ENCODE measurements around the gene NOTCH3. TPM values are rescaled to one million over a fixed set of nuclear protein-coding genes. Genes with fewer than 3 reads are reported as not detected.

Gene NOTCH3
- total and polyA plus RNA-seq, 3 donors from 2014 or later = 11.4 to 16.8 (median 16.1) TPM

GRCh38 chr19:15245370-15246197 is 44.8 kb upstream of the NOTCH3 start:
- DNase-seq = no peak
- TF ChIP-seq CTCF (IDR thresholded peaks at IDR 0.05) = no peak
- TF ChIP-seq POLR2A (IDR thresholded peaks at IDR 0.05) = no peak
- Histone ChIP-seq H3K4me1 (peaks cover 43% of the 10 kb centered on the region), H3K27ac (peak overlapping the region in 1 of 2 donors; percentile 21), H3K9me3 (no peaks in the 10 kb centered on the region), H3K4me3 (no peak overlapping the region), H3K36me3 (ENCODE audit: low read depth, missing control alignments) (peaks cover 3% of the 10 kb centered on the region), H3K27me3 (no peaks in the 10 kb centered on the region)
- intact Hi-C loops (cut with DNase I; ENCODE audit: low total_unique reads) = no loop called here
- WGBS, 2 donors = 89 to 90% methylated on average over 13 to 20 of the region's 20 CpGs

- Histone ChIP-seq H3K4me1 (peaks cover 35% of the 10 kb centered on the region), H3K9me3 (no peaks in the 10 kb centered on the region), H3K27ac (no peak overlapping the region), H3K36me3 (ENCODE audit: low read depth, missing control alignments) (peaks cover 3% of the 10 kb centered on the region), H3K27me3 (no peaks in the 10 kb centered on the region), H3K4me3 (no peak overlapping the region)
- TF ChIP-seq CTCF (IDR thresholded peaks at IDR 0.05) (no peak), POLR2A (IDR thresholded peaks at IDR 0.05) (no peak)
- intact Hi-C loops (cut with DNase I; ENCODE audit: low total_unique reads) = no loop called here
- WGBS, 2 donors = 65 to 66% methylated on average over 7 of the region's 7 CpGs
- no peak for DNase-seq
Measured at GRCh38 chr19:15244808-15245207, 44.0 kb upstream of the NOTCH3 start.

GRCh38 chr19:15244106-15244803 is 43.5 kb upstream of the NOTCH3 start:
- peaks cover 3% of the 10 kb centered on the region for H3K36me3 ChIP-seq (ENCODE audit: low read depth, missing control alignments)
- H3K4me1 ChIP-seq = peaks cover 29% of the 10 kb centered on the region
- intact Hi-C loops (cut with DNase I; ENCODE audit: low total_unique reads) = no loop called here
- no peaks in the 10 kb centered on the region for H3K9me3 ChIP-seq
- no peak for DNase-seq
- WGBS, 2 donors = 82 to 85% methylated on average over 21 to 24 of the region's 24 CpGs
- H3K4me3 ChIP-seq = no peak overlapping the region
- TF ChIP-seq POLR2A (IDR thresholded peaks at IDR 0.05) (no peak), CTCF (IDR thresholded peaks at IDR 0.05) (no peak)
- no peaks in the 10 kb centered on the region for H3K27me3 ChIP-seq
- no peak overlapping the region for H3K27ac ChIP-seq

GRCh38 chr19:15243236-15243957 is 42.6 kb upstream of the NOTCH3 start:
- intact Hi-C loops (cut with DNase I; ENCODE audit: low total_unique reads) = no loop called here
- DNase-seq = no peak
- TF ChIP-seq CTCF (IDR thresholded peaks at IDR 0.05) (no peak), POLR2A (IDR thresholded peaks at IDR 0.05) (no peak)
- H3K27ac ChIP-seq = no peak overlapping the region
- H3K9me3 ChIP-seq = no peaks in the 10 kb centered on the region
- no peak overlapping the region for H3K4me3 ChIP-seq
- peaks cover 7% of the 10 kb centered on the region for H3K36me3 ChIP-seq (ENCODE audit: low read depth, missing control alignments)
- no peaks in the 10 kb centered on the region for H3K27me3 ChIP-seq
- WGBS, 2 donors = 87 to 93% methylated on average over 13 to 16 of the region's 17 CpGs
- H3K4me1 ChIP-seq = peaks cover 21% of the 10 kb centered on the region
